Vagina (tissue), 2 donors: ENCODE measurements around the gene ECT2L.

Source experiments
- CTCF ChIP-seq, 3 experiments: fragments of 450-650 bp in 2 of 3; fragments of 200-600 bp in 1 of 3; sonication (generic) in 1 of 3; IDR thresholded peaks; one replicate each; pipeline ENCODE4 v1.5.1; 2017 to 2019; ENCODE audit warnings: antibody characterized with exemption in 3 of 3, mild to moderate bottlenecking in 2 of 3, moderate library complexity in 2 of 3
- POLR2A ChIP-seq, 2 donors: fragments of 450-650 bp; IDR thresholded peaks; one replicate each; pipeline ENCODE4 v1.6.1; 2017; ENCODE audit warnings: antibody characterized with exemption in 2 of 2, mild to moderate bottlenecking in 2 of 2, moderate library complexity in 2 of 2
- POLR2AphosphoS5 ChIP-seq, 2 donors: sonication (generic); formaldehyde crosslinking; IDR thresholded peaks; one replicate each; pipeline ENCODE4 v1.9.0; 2017; ENCODE audit warnings: antibody characterized with exemption in 2 of 2, mild to moderate bottlenecking in 2 of 2, low read depth in 1 of 2; ENCODE audit not compliant: insufficient read depth in 1 of 2

GRCh38 chr6:138844192-138844591 is 48.3 kb downstream of the ECT2L start:
- TF ChIP-seq CTCF (IDR thresholded peaks at IDR 0.05) (no peak), POLR2AphosphoS5 (IDR thresholded peaks at IDR 0.05; ENCODE audit: insufficient read depth in 1 of 2, low read depth in 1 of 2) (no peak), POLR2A (IDR thresholded peaks at IDR 0.05) (no peak)
